Activated naive CD4-positive, alpha-beta T cell treated with anti-CD3 and anti-CD28 coated beads, Interleukin-2, amount 50 U/mL, for 16 hours (primary cell): ENCODE measurements around the gene HEY2.
"Not testable (repeated sequence)": the region's sequence is repeated elsewhere in the genome, so short reads cannot be mapped to it uniquely, and the experiment has no call there.

ENCODE experiments used
- DNase-seq: peaks from one replicate; pipeline ENCODE4 v3.0.0-alpha.2; 2020

The HEY2 gene

GRCh38 chr6:125797120-125797885 lies 47.9 kb downstream of the HEY2 start:
- DNase-seq: no peak

DNA sequence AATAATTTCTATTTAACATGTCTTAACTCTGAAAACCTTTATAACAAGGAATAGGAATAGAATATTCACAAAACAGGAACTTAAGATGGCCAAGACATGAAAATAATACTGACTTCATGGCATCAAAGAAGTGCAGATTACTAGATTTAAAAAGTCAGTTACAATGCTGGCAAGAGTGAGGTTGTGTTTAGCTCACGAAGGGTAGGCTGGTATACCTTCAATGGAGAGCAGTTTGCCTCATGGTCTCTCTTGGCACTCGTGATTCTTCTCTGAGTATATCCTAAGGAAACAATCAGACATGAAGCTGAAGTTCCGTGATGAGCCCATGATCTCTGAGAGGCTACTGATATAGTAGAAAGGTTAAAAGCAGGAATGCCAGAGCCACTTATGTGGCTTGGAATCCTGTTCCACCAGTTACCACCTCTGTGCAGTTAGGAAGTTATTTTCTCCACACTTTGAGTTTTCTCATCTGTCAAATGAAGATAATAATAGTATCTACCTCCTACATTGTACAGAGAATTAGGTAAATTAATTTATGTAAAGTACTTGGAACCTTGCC lies 48.5 kb downstream of the HEY2 start:
- DNase-seq: no peak

- no peak for DNase-seq
Measured at GRCh38 chr6:125798734-125799508, 49.5 kb downstream of the HEY2 start.

DNA sequence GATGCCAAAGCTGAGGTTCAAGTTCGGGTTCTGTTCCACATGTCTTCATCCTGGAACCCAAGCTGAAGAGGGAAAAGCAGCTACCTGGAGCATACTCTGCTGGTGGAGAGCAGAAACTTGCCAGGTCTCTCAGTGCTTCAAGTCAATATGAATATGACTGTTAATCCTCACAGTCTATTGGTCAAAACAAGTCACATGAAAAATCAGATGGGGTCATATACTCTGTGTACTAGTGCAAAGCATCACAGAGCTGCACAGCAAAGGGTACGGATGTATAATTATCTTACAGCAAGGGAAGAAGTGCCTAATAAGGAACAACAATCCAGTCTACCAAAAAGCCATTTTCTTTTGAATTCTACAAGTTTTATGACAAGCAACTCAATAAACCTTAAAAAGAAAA lies 53.0 kb downstream of the HEY2 start:
- no peak for DNase-seq

- DNase-seq: no peak
Measured at GRCh38 chr6:125802943-125803377, 53.5 kb downstream of the HEY2 start.

- peak; percentile 27 for DNase-seq
Measured at GRCh38 chr6:125804264-125804663, 54.8 kb downstream of the HEY2 start.

- DNase-seq: not testable (repeated sequence)
Measured at GRCh38 chr6:125804866-125805425, 55.5 kb downstream of the HEY2 start.

GRCh38 chr6:125806813-125807212 lies 57.4 kb downstream of the HEY2 start:
- no peak for DNase-seq

- no peak for DNase-seq
Measured at GRCh38 chr6:125807293-125807692, 57.9 kb downstream of the HEY2 start.

GRCh38 chr6:125808060-125808459 lies 58.6 kb downstream of the HEY2 start:
- DNase-seq: no peak

- no peak for DNase-seq
Measured at GRCh38 chr6:125808591-125808990, 59.2 kb downstream of the HEY2 start.

- no peak for DNase-seq
Measured at GRCh38 chr6:125809570-125810170, 60.2 kb downstream of the HEY2 start.

DNA sequence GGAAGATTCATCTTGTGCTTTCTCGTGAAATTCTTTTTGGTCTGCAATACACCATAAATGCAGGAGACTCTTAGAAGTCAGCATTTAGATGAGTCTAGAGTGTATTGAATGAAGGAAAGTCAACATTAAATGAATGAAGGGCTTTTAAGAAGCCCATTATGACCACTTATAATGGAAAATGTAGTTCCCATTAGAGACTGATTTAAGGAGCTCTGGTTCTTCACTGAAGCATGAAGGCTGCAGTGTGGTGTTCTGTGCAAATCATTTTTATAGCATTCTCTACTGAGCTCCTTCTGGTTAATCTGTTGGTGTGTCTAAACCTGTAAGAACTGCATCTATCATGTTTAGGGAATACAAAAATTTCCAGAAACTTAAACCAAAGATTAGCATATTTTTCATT lies 61.0 kb downstream of the HEY2 start:
- DNase-seq: no peak
